ENCODE data around the gene TBCB.

DNA sequence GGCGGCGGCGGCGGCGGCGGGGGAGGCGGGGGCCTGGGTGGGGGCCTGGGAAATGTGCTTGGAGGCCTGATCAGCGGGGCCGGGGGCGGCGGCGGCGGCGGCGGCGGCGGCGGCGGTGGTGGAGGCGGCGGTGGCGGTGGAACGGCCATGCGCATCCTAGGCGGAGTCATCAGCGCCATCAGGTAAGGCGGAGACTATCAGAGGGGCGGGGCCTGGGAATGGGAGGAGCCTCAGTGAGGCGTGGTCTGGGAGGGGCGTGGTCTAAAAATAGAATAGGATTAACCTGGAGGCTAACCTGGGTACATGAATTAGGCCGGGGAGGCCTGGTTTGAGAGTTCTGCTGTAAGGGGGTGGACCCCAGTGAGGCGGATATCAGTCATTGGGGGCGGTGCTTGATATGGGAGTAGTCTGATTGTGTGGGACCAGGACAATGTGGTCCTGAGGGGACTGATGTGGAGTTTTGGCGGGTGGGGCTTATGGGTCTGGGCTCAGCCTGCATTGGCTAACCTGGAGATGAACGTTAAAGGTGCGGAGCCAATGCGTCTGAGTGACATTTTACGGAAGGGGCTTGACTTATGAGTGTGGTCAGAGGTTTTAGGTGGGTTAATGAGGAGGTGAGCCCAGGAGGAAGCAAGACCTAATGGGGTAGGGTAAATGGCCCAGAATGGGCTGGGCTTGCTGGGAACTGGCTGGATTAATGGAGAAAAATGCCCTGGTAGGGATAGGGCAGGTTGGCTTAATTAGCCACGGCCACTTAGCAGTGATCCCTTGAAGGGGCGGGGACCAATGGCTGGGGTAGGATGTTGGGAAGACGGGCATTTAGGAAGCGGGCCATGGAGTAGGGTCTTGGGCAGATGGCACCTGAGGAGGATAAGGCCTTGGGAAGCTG is 26.0 kb downstream of the TBCB start:
- peak; percentile 73 to 74 for TF ChIP-seq POLR2A (IDR thresholded peaks at IDR 0.05)
- TF ChIP-seq, protein P1, sequence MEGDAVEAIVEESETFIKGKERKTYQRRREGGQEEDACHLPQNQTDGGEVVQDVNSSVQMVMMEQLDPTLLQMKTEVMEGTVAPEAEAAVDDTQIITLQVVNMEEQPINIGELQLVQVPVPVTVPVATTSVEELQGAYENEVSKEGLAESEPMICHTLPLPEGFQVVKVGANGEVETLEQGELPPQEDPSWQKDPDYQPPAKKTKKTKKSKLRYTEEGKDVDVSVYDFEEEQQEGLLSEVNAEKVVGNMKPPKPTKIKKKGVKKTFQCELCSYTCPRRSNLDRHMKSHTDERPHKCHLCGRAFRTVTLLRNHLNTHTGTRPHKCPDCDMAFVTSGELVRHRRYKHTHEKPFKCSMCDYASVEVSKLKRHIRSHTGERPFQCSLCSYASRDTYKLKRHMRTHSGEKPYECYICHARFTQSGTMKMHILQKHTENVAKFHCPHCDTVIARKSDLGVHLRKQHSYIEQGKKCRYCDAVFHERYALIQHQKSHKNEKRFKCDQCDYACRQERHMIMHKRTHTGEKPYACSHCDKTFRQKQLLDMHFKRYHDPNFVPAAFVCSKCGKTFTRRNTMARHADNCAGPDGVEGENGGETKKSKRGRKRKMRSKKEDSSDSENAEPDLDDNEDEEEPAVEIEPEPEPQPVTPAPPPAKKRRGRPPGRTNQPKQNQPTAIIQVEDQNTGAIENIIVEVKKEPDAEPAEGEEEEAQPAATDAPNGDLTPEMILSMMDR (IDR thresholded peaks at IDR 0.05 in 4 of 5, conservative IDR thresholded peaks at IDR 0.05 in 1 of 5) = no peak
